ENCODE results near the gene SLC39A11. TPM values are rescaled to one million over a fixed set of nuclear protein-coding genes. Genes with fewer than 3 reads are reported as not detected.

SLC39A11 gene
- total RNA-seq, 1 donor from 2014 or later, result 26.0 TPM

GRCh38 chr17:73013816-73014663, 78.4 kb downstream of the SLC39A11 start:
- no peak for DNase-seq (ENCODE audit: low spot score in 2 of 2, unreplicated experiment in 2 of 2)
- Mint-ChIP-seq H3K9me3 (peaks cover 7% of the 10 kb centered on the region), H3K27me3 (ENCODE audit: low read depth) (no peaks in the 10 kb centered on the region), H3K27ac (no peak overlapping the region), H3K4me1 (peaks cover 4% of the 10 kb centered on the region), H3K4me3 (no peak overlapping the region), H3K36me3 (peaks cover 4% of the 10 kb centered on the region)
- TF ChIP-seq CTCF (IDR thresholded peaks at IDR 0.05; ENCODE audit: unreplicated experiment), result no peak

GRCh38 chr17:73013301-73013700, 79.2 kb downstream of the SLC39A11 start:
- no peak for TF ChIP-seq CTCF (IDR thresholded peaks at IDR 0.05; ENCODE audit: unreplicated experiment)
- no peak overlapping the region for H3K27ac Mint-ChIP-seq
- H3K4me1 Mint-ChIP-seq, result peaks cover 4% of the 10 kb centered on the region
- no peak for DNase-seq (ENCODE audit: low spot score in 2 of 2, unreplicated experiment in 2 of 2)
- no peak overlapping the region for H3K4me3 Mint-ChIP-seq
- no peaks in the 10 kb centered on the region for H3K27me3 Mint-ChIP-seq (ENCODE audit: low read depth)
- H3K36me3 Mint-ChIP-seq, result no peaks in the 10 kb centered on the region
- no peaks in the 10 kb centered on the region for H3K9me3 Mint-ChIP-seq

GRCh38 chr17:73011016-73011486, 81.4 kb downstream of the SLC39A11 start:
- no peak overlapping the region for H3K27ac Mint-ChIP-seq
- peaks cover 4% of the 10 kb centered on the region for H3K4me1 Mint-ChIP-seq
- no peak for DNase-seq (ENCODE audit: low spot score in 2 of 2, unreplicated experiment in 2 of 2)
- H3K4me3 Mint-ChIP-seq, result no peak overlapping the region
- no peaks in the 10 kb centered on the region for H3K27me3 Mint-ChIP-seq (ENCODE audit: low read depth)
- no peak for TF ChIP-seq CTCF (IDR thresholded peaks at IDR 0.05; ENCODE audit: unreplicated experiment)
- no peaks in the 10 kb centered on the region for H3K36me3 Mint-ChIP-seq
- H3K9me3 Mint-ChIP-seq, result no peaks in the 10 kb centered on the region

- no peaks in the 10 kb centered on the region for H3K36me3 Mint-ChIP-seq
- no peaks in the 10 kb centered on the region for H3K9me3 Mint-ChIP-seq
- H3K27me3 Mint-ChIP-seq (ENCODE audit: low read depth), result no peaks in the 10 kb centered on the region
- no peak for TF ChIP-seq CTCF (IDR thresholded peaks at IDR 0.05; ENCODE audit: unreplicated experiment)
- no peak for DNase-seq (ENCODE audit: low spot score in 2 of 2, unreplicated experiment in 2 of 2)
- no peak overlapping the region for H3K27ac Mint-ChIP-seq
- H3K4me3 Mint-ChIP-seq, result no peak overlapping the region
- peaks cover 4% of the 10 kb centered on the region for H3K4me1 Mint-ChIP-seq
These were observed 82.1 kb downstream of the SLC39A11 start for GRCh38 chr17:73010414-73010813.

- no peak for TF ChIP-seq CTCF (IDR thresholded peaks at IDR 0.05; ENCODE audit: unreplicated experiment)
- H3K27ac Mint-ChIP-seq, result no peak overlapping the region
- peaks cover 4% of the 10 kb centered on the region for H3K9me3 Mint-ChIP-seq
- no peaks in the 10 kb centered on the region for H3K36me3 Mint-ChIP-seq
- H3K4me3 Mint-ChIP-seq, result no peak overlapping the region
- no peaks in the 10 kb centered on the region for H3K4me1 Mint-ChIP-seq
- DNase-seq (ENCODE audit: low spot score in 2 of 2, unreplicated experiment in 2 of 2), result no peak
- H3K27me3 Mint-ChIP-seq (ENCODE audit: low read depth), result no peaks in the 10 kb centered on the region
These were observed 85.1 kb downstream of the SLC39A11 start for GRCh38 chr17:73007407-73007806.
